ENCODE results near the gene ZNF3.

Gene ZNF3

GRCh38 chr7:100088621-100089457, 7.3 kb upstream of the ZNF3 start, which contains the start of gene COPS6:
TSS of gene COPS6 (plus strand) at chr7:100088969. CDS start at chr7:100088991, 22 bp downstream.
- peak; percentile 76 to 83 for DNase-seq (ENCODE audit: low read depth in 1 of 2, low spot score in 1 of 2)

GRCh38 chr7:100088095-100088620, 6.6 kb upstream of the ZNF3 start:
- no peak for DNase-seq (ENCODE audit: low read depth in 1 of 2, low spot score in 1 of 2)

GRCh38 chr7:100087055-100087750, 5.7 kb upstream of the ZNF3 start:
- DNase-seq (ENCODE audit: low read depth in 1 of 2, low spot score in 1 of 2) = no peak

- DNase-seq (ENCODE audit: low read depth in 1 of 2, low spot score in 1 of 2) = no peak
Observed at GRCh38 chr7:100085515-100085914, 4.0 kb upstream of the ZNF3 start.

- DNase-seq (ENCODE audit: low read depth in 1 of 2, low spot score in 1 of 2) = no peak
Observed at GRCh38 chr7:100082978-100083377, 1.5 kb upstream of the ZNF3 start.

- DNase-seq (ENCODE audit: low read depth in 1 of 2, low spot score in 1 of 2) = no peak
Observed at GRCh38 chr7:100080907-100081534, 502 bp downstream of the ZNF3 start.

- DNase-seq (ENCODE audit: low read depth in 1 of 2, low spot score in 1 of 2) = no peak
Observed at GRCh38 chr7:100079024-100079560, 2.4 kb downstream of the ZNF3 start.

- DNase-seq (ENCODE audit: low read depth in 1 of 2, low spot score in 1 of 2) = no peak
Observed at GRCh38 chr7:100077205-100077604, 4.3 kb downstream of the ZNF3 start.

GRCh38 chr7:100075418-100075817, 6.1 kb downstream of the ZNF3 start:
- DNase-seq (ENCODE audit: low read depth in 1 of 2, low spot score in 1 of 2) = no peak

- no peak for DNase-seq (ENCODE audit: low read depth in 1 of 2, low spot score in 1 of 2)
Observed at GRCh38 chr7:100074841-100075240, 6.7 kb downstream of the ZNF3 start.

- DNase-seq (ENCODE audit: low read depth in 1 of 2, low spot score in 1 of 2) = no peak
Observed at GRCh38 chr7:100072462-100072861, 9.1 kb downstream of the ZNF3 start.

GRCh38 chr7:100071018-100071723, 10.4 kb downstream of the ZNF3 start:
- DNase-seq (ENCODE audit: low read depth in 1 of 2, low spot score in 1 of 2) = no peak

GRCh38 chr7:100069991-100070390, 11.5 kb downstream of the ZNF3 start:
- no peak for DNase-seq (ENCODE audit: low read depth in 1 of 2, low spot score in 1 of 2)

GRCh38 chr7:100066953-100067352, 14.6 kb downstream of the ZNF3 start:
- DNase-seq (ENCODE audit: low read depth in 1 of 2, low spot score in 1 of 2) = no peak

GRCh38 chr7:100065452-100066186, 15.9 kb downstream of the ZNF3 start:
- DNase-seq (ENCODE audit: low read depth in 1 of 2, low spot score in 1 of 2) = no peak

GRCh38 chr7:100064162-100064561, 17.4 kb downstream of the ZNF3 start:
- DNase-seq (ENCODE audit: low read depth in 1 of 2, low spot score in 1 of 2) = no peak

GRCh38 chr7:100063376-100063775, 18.1 kb downstream of the ZNF3 start:
- no peak for DNase-seq (ENCODE audit: low read depth in 1 of 2, low spot score in 1 of 2)

- no peak for DNase-seq (ENCODE audit: low read depth in 1 of 2, low spot score in 1 of 2)
Observed at GRCh38 chr7:100061518-100062193, 19.9 kb downstream of the ZNF3 start.

GRCh38 chr7:100059251-100059739, 22.2 kb downstream of the ZNF3 start:
- DNase-seq (ENCODE audit: low read depth in 1 of 2, low spot score in 1 of 2) = no peak
